NCI-H146 treated with DMSO at 0.1 percent for 48 hours (cell line): ENCODE data around the gene PTPRS.

Experiments
- DNase-seq: peaks from one replicate; lab custom pipeline; 2025; ENCODE audit not compliant: unreplicated experiment; lab: John Stamatoyannopoulos, UW

PTPRS gene

GRCh38 chr19:5309438-5310204 is 31.0 kb downstream of the PTPRS start:
- no peak for DNase-seq

GRCh38 chr19:5308451-5309437 is 31.9 kb downstream of the PTPRS start:
- DNase-seq = no peak

GRCh38 chr19:5307655-5308054 is 33.0 kb downstream of the PTPRS start:
- DNase-seq = no peak

- no peak for DNase-seq
These were observed 35.4 kb downstream of the PTPRS start for GRCh38 chr19:5305163-5305562.

GRCh38 chr19:5304486-5304885 is 36.1 kb downstream of the PTPRS start:
- DNase-seq = no peak

GRCh38 chr19:5303208-5303607 is 37.4 kb downstream of the PTPRS start:
- no peak for DNase-seq

GRCh38 chr19:5302396-5302795 is 38.2 kb downstream of the PTPRS start:
- DNase-seq = no peak

GRCh38 chr19:5299137-5299536 is 41.5 kb downstream of the PTPRS start:
- DNase-seq = no peak

GRCh38 chr19:5298471-5298901 is 42.1 kb downstream of the PTPRS start:
- no peak for DNase-seq

GRCh38 chr19:5297272-5297669 is 43.3 kb downstream of the PTPRS start:
- DNase-seq = no peak

GRCh38 chr19:5296457-5297271 is 43.9 kb downstream of the PTPRS start:
- no peak for DNase-seq

GRCh38 chr19:5296021-5296420 is 44.6 kb downstream of the PTPRS start:
- no peak for DNase-seq

- DNase-seq = no peak
These were observed 46.0 kb downstream of the PTPRS start for GRCh38 chr19:5294403-5295160.

- no peak for DNase-seq
These were observed 46.8 kb downstream of the PTPRS start for GRCh38 chr19:5293612-5294378.

GRCh38 chr19:5292822-5293611 is 47.6 kb downstream of the PTPRS start:
- no peak for DNase-seq

- DNase-seq = no peak
These were observed 48.2 kb downstream of the PTPRS start for GRCh38 chr19:5292453-5292821.

- DNase-seq = no peak
These were observed 48.9 kb downstream of the PTPRS start for GRCh38 chr19:5291588-5292193.
